H1 (cell line): ENCODE measurements around the gene ZNF548. TPM values are rescaled to one million over a fixed set of nuclear protein-coding genes. Genes with fewer than 3 reads are reported as not detected.

Experiments used
- CTCF ChIA-PET: fragments of 300-600 bp; sonication (Branson Sonifier 250); formaldehyde crosslinking; loops from one replicate; lab custom pipeline; 2021; ENCODE audit not compliant: partially characterized antibody; lab: Charles Lee
- POLR2A ChIA-PET: fragments of 300-600 bp; sonication (Branson Sonifier 250); formaldehyde crosslinking; loops from one replicate; lab custom pipeline; 2021; ENCODE audit warnings: inconsistent platforms; ENCODE audit not compliant: partially characterized antibody; lab: Charles Lee
- DNase-seq, 2 experiments: peaks; one replicate each; pipeline versions ENCODE4 v3.0.0 to v3.0.0-alpha.2; 2010 to 2022; ENCODE audit warnings: low spot score in 2 of 2, low read depth in 1 of 2, mixed read lengths in 1 of 2
- FAIRE-seq: peaks from 2 replicates; lab custom pipeline; 2011; peaks lifted over from hg19 to GRCh38; lab: Jason Lieb, UNC
- H2AFZ ChIP-seq: 2 replicates; pipeline ENCODE4 v1.8.1; 2012; ENCODE audit warnings: low read length, inconsistent platforms
- H2AK5ac ChIP-seq: 2 replicates; pipeline ENCODE4 v1.6.1; 2013; ENCODE audit warnings: low read depth, low read length
- H2BK120ac ChIP-seq: replicated peaks from 2 replicates; pipeline ENCODE3; 2013; ENCODE audit warnings: low read depth, low read length, inconsistent platforms
- H2BK12ac ChIP-seq: 2 replicates; pipeline ENCODE4 v1.6.1; 2013; ENCODE audit warnings: low read depth, low read length
- H2BK15ac ChIP-seq: 2 replicates; pipeline ENCODE4 v1.6.1; 2013; ENCODE audit warnings: low read length
- H2BK20ac ChIP-seq: 2 replicates; pipeline ENCODE4 v1.6.1; 2013; ENCODE audit warnings: low read length
- H2BK5ac ChIP-seq: 2 replicates; pipeline ENCODE4 v1.6.1; 2013; ENCODE audit warnings: low read depth, low read length
- H3K14ac ChIP-seq: 2 replicates; pipeline ENCODE4 v1.6.1; 2013; ENCODE audit warnings: inconsistent platforms; ENCODE audit not compliant: insufficient read length
- H3K18ac ChIP-seq: 2 replicates; pipeline ENCODE4 v1.6.1; 2013; ENCODE audit warnings: low read length; ENCODE audit errors: extremely low read depth
- H3K23ac ChIP-seq: 2 replicates; pipeline ENCODE4 v1.6.1; 2013; ENCODE audit warnings: inconsistent platforms; ENCODE audit not compliant: insufficient read length
- H3K23me2 ChIP-seq: 2 replicates; pipeline ENCODE4 v1.6.1; 2013; ENCODE audit warnings: low read depth, low read length
- H3K27ac ChIP-seq: 2 replicates; pipeline ENCODE4 v1.6.1; 2011; ENCODE audit warnings: low read depth, low read length, inconsistent platforms
- H3K27me3 ChIP-seq, 4 experiments: replicated peaks in 1 of 4; 1 replicate in 1 of 4; 2 replicates in 3 of 4; pipeline versions ENCODE4 v1.6.1 to v1.8.1; 2011 to 2013; ENCODE audit warnings: low read length in 3 of 4, mild to moderate bottlenecking in 3 of 4, inconsistent platforms in 2 of 4, mixed read lengths in 2 of 4, moderate library complexity in 1 of 4; ENCODE audit not compliant: control insufficient read depth in 3 of 4, insufficient read depth in 3 of 4; ENCODE audit errors: extremely low read depth in 1 of 4
- H3K36me3 ChIP-seq, 4 experiments: 2 replicates each; pipeline versions ENCODE4 v1.6.1 to v1.8.1; 2011 to 2013; ENCODE audit warnings: mild to moderate bottlenecking in 4 of 4, low read length in 3 of 4, moderate library complexity in 2 of 4, control low read depth in 1 of 4, inconsistent platforms in 1 of 4; ENCODE audit not compliant: insufficient read depth in 4 of 4, control insufficient read depth in 2 of 4
- H3K4ac ChIP-seq: replicated peaks from 2 replicates; pipeline ENCODE3; 2013; ENCODE audit warnings: low read length, low read depth, mixed read lengths, inconsistent platforms; ENCODE audit not compliant: insufficient read length
- H3K4me1 ChIP-seq, 4 experiments: replicated peaks in 1 of 4; 1 replicate in 1 of 4; 2 replicates in 3 of 4; pipeline versions ENCODE4 v1.6.1 to v1.8.1; 2011 to 2013; ENCODE audit warnings: low read length in 3 of 4, inconsistent platforms in 2 of 4, mixed read lengths in 1 of 4; ENCODE audit not compliant: insufficient read depth in 4 of 4, control insufficient read depth in 3 of 4
- H3K4me2 ChIP-seq, 2 experiments: 2 replicates each; pipeline versions ENCODE4 v1.6.1 to v1.8.1; 2011 to 2013; ENCODE audit warnings: low read depth in 2 of 2, low read length in 2 of 2, control low read depth in 1 of 2, inconsistent platforms in 1 of 2, mild to moderate bottlenecking in 1 of 2; ENCODE audit not compliant: insufficient read depth in 1 of 2
- H3K4me3 ChIP-seq, 4 experiments: fragments of 200-600, 300-600 bp in 1 of 4; sonication (generic), shearing (Covaris generic), sonication (Bioruptor Twin) in 1 of 4; 2 replicates each; pipeline versions ENCODE4 v1.5.1 to v1.8.1; 2011 to 2016; ENCODE audit warnings: low read length in 4 of 4, low read depth in 3 of 4, control low read depth in 2 of 4, inconsistent platforms in 2 of 4, mild to moderate bottlenecking in 2 of 4, mixed read lengths in 1 of 4, moderate library complexity in 1 of 4; ENCODE audit not compliant: insufficient read depth in 2 of 4; ENCODE audit errors: extremely low read depth in 1 of 4
- H3K56ac ChIP-seq: replicated peaks from 2 replicates; pipeline ENCODE3; 2013; ENCODE audit warnings: low read depth, mild to moderate bottlenecking, mixed read lengths, low read length, inconsistent platforms; ENCODE audit not compliant: insufficient read length
- H3K79me1 ChIP-seq: 2 replicates; pipeline ENCODE4 v1.6.1; 2013; ENCODE audit warnings: low read depth, low read length, control low read depth
- H3K79me2 ChIP-seq, 2 experiments: 2 replicates each; pipeline versions ENCODE4 v1.6.1 to v1.8.1; 2012 to 2013; ENCODE audit warnings: low read length in 2 of 2, mild to moderate bottlenecking in 2 of 2, inconsistent platforms in 1 of 2; ENCODE audit not compliant: insufficient read depth in 2 of 2, control insufficient read depth in 1 of 2
- H3K9ac ChIP-seq, 4 experiments: replicated peaks in 1 of 4; 1 replicate in 1 of 4; 2 replicates in 3 of 4; pipeline versions ENCODE4 v1.6.1 to v1.8.1; 2011 to 2013; ENCODE audit warnings: low read depth in 3 of 4, low read length in 3 of 4, control low read depth in 2 of 4, mild to moderate bottlenecking in 2 of 4, moderate library complexity in 2 of 4, inconsistent platforms in 1 of 4; ENCODE audit errors: extremely low read depth in 1 of 4
- H3K9me3 ChIP-seq, 2 experiments: 2 replicates each; pipeline versions ENCODE4 v1.6.1 to v1.8.1; 2012 to 2013; ENCODE audit warnings: mild to moderate bottlenecking in 2 of 2, moderate library complexity in 2 of 2, control low read depth in 1 of 2, inconsistent platforms in 1 of 2, low read depth in 1 of 2, low read length in 1 of 2, mixed read lengths in 1 of 2; ENCODE audit not compliant: insufficient read depth in 2 of 2
- H4K20me1 ChIP-seq, 2 experiments: replicated peaks in 1 of 2; 2 replicates each; pipeline versions ENCODE3 to v1.8.1; 2011 to 2013; ENCODE audit warnings: inconsistent platforms in 2 of 2, low read length in 2 of 2, mild to moderate bottlenecking in 1 of 2; ENCODE audit not compliant: insufficient read depth in 2 of 2, control insufficient read depth in 1 of 2
- H4K5ac ChIP-seq: 2 replicates; pipeline ENCODE4 v1.6.1; 2013; ENCODE audit warnings: low read length, low read depth, mixed read lengths, inconsistent platforms; ENCODE audit not compliant: insufficient read length
- H4K8ac ChIP-seq: 2 replicates; pipeline ENCODE4 v1.8.0; 2013; ENCODE audit warnings: mild to moderate bottlenecking, moderate library complexity, low read length, inconsistent platforms; ENCODE audit not compliant: insufficient read depth; ENCODE audit errors: extremely low read depth
- H4K91ac ChIP-seq: replicated peaks from 2 replicates; pipeline ENCODE3; 2013; ENCODE audit warnings: low read length, mixed read lengths, inconsistent platforms; ENCODE audit not compliant: insufficient read length
- ASH2L ChIP-seq: fragments of 200-600, 300-600 bp; sonication (generic); IDR thresholded peaks from one replicate; pipeline ENCODE4 v1.7.1; 2017; ENCODE audit warnings: low read length
- CTCF ChIP-seq, 3 experiments: IDR thresholded peaks; 1 replicate in 2 of 3; 2 replicates in 1 of 3; pipeline versions ENCODE4 v1.5.1 to v1.6.1; 2011; ENCODE audit warnings: low read length in 3 of 3, mild to moderate bottlenecking in 3 of 3, inconsistent platforms in 2 of 3, low read depth in 1 of 3, moderate library complexity in 1 of 3; ENCODE audit not compliant: insufficient read depth in 1 of 3; ENCODE audit errors: control extremely low read depth in 1 of 3
- EP300 ChIP-seq, 2 experiments: IDR thresholded peaks; 1 replicate in 1 of 2; 2 replicates in 1 of 2; pipeline ENCODE4 v1.6.1; 2011 to 2012; ENCODE audit warnings: low read depth in 2 of 2, low read length in 2 of 2, mild to moderate bottlenecking in 2 of 2, borderline replicate concordance in 1 of 2, inconsistent platforms in 1 of 2, moderate library complexity in 1 of 2
- POLR2A ChIP-seq, 2 experiments: IDR thresholded peaks; 1 replicate in 1 of 2; 2 replicates in 1 of 2; pipeline ENCODE4 v1.6.1; 2011; ENCODE audit warnings: low read depth in 2 of 2, low read length in 2 of 2, mild to moderate bottlenecking in 2 of 2; ENCODE audit errors: control extremely low read depth in 1 of 2
- RXRA ChIP-seq: IDR thresholded peaks from 2 replicates; pipeline ENCODE4 v1.6.1; 2011; ENCODE audit warnings: low read depth, mild to moderate bottlenecking, low read length, moderate library complexity; ENCODE audit not compliant: insufficient read depth
- SP1 ChIP-seq: IDR thresholded peaks from 2 replicates; pipeline ENCODE4 v1.6.1; 2011; ENCODE audit warnings: low read depth, low read length
- WGBS, 2 experiments: shearing (Covaris generic) in 1 of 2; methylation state at CpG; one replicate each; pipeline versions ENCODE4 v1.1.6 to v1.1.7; 2013 to 2015; ENCODE audit warnings: low lambda C conversion rate in 2 of 2, mixed read lengths in 2 of 2, inconsistent platforms in 1 of 2, low coverage in 1 of 2, missing lambda C conversion rate in 1 of 2; ENCODE audit not compliant: insufficient replicate concordance in 2 of 2, insufficient coverage in 1 of 2, insufficient read length in 1 of 2; ENCODE audit errors: extremely low coverage in 1 of 2, missing lambda C conversion rate in 1 of 2; 5-methylcytosine and 5-hydroxymethylcytosine counted together
- polyA plus RNA-seq, 7 experiments: library from polyadenylated mRNA; depleted of rRNA in 3 of 7; stranded (reverse) in 5 of 7; unstranded in 2 of 7; fragments of >200 nt in 5 of 7; fragments of 200-250 nt in 2 of 7; gene quantifications; 1 replicate in 5 of 7; 2 replicates in 1 of 7; 4 replicates in 1 of 7; pipeline versions ENCODE4 v1.2.1 to v1.2.3, GENCODE V29; 2011 to 2013; ENCODE audit warnings: missing spikeins in 2 of 7, mixed read lengths in 2 of 7
- total RNA-seq: library from RNA; stranded (reverse); fragmentation: NEBNext Ultra II Directional; extraction: Animal tissue kit (Norgen Biotek cat#: 25700); gene quantifications from 2 replicates; pipeline ENCODE4 v1.2.1, GENCODE V29; 2021

The ZNF548 gene
- total and polyA plus RNA-seq, 2 of the 8 experiments (the other 6 are each of a cell fraction or from before 2014, with no cell fraction given), result 7.4 to 9.9 TPM

GRCh38 chr19:57362419-57362818 is 27.2 kb upstream of the ZNF548 start:
- Histone ChIP-seq H3K4me2 (peak overlapping the region; percentile 67 to 77), H3K18ac (no peak overlapping the region), H4K91ac (no peak overlapping the region), H3K23me2 (peaks cover 9% of the 10 kb centered on the region), H4K5ac (no peak overlapping the region), H2BK20ac (no peak overlapping the region), H3K36me3 (peaks cover 1 to 6% (median 5%) of the 10 kb centered on the region in 4 experiments; a peak in 6 of 8 replicates), H3K4ac (no peak overlapping the region), H2AFZ (0 out of 2 replicates have a peak overlapping the region, but pooled peaks have one; percentile 18), H3K4me1 (peaks cover 0 to 2% (median 1%) of the 10 kb centered on the region in 4 experiments; a peak in 2 of 7 replicates), H3K14ac (no peak overlapping the region), H3K56ac (no peak overlapping the region), H2AK5ac (no peak overlapping the region), H2BK12ac (peak overlapping the region; percentile 43; the same call in 1 of the 2 replicates), H3K23ac (no peak overlapping the region), H3K79me2 (peaks cover 0 to 7% of the 10 kb centered on the region in 2 experiments; a peak in 1 of 4 replicates), H3K27ac (no peak overlapping the region), H3K4me3 (peak overlapping the region; percentile 47 to 81 (median 56); a peak in 7 of 8 replicates), H3K27me3 (no peaks in the 10 kb centered on the region), H2BK15ac (no peak overlapping the region), H3K79me1 (peaks cover 3% of the 10 kb centered on the region), H2BK120ac (no peak overlapping the region), H3K9ac (peak overlapping the region in 1 of 4 experiments; percentile 97; a peak in 1 of 7 replicates), H4K8ac (no peak overlapping the region), H2BK5ac (no peak overlapping the region), H4K20me1 (no peaks in the 10 kb centered on the region), H3K9me3 (no peaks in the 10 kb centered on the region)
- TF ChIP-seq CTCF (IDR thresholded peaks at IDR 0.05; ENCODE audit: control extremely low read depth in 1 of 3, insufficient read depth in 1 of 3, low read depth in 1 of 3, low read length in 3 of 3) (no peak), ASH2L (no peak), POLR2A (IDR thresholded peaks at IDR 0.05; ENCODE audit: control extremely low read depth in 1 of 2, low read depth in 2 of 2, low read length in 2 of 2) (no peak), SP1 (no peak), RXRA (no peak), EP300 (IDR thresholded peaks at IDR 0.05; ENCODE audit: borderline replicate concordance in 1 of 2, low read depth in 2 of 2, low read length in 2 of 2) (no peak)
- POLR2A ChIA-PET, result interaction anchor here (0.7 to 2.5 kb wide), 4 partner anchors 8 to 28 kb away, joined by 3 to 20 read pairs (median 8); partner anchors contain the start of genes ZNF304 and ZNF548
- 91% methylated on average over 2 of the region's 2 CpGs; no CpG with 5 or more reads in 1 of the 2 experiments for WGBS, 2 experiments
- CTCF ChIA-PET, result no interaction called here
- no peak for DNase-seq
- no peak for FAIRE-seq
